H4 (cell line): ENCODE results near the gene RAB10. TPM values are rescaled to one million over a fixed set of nuclear protein-coding genes. Genes with fewer than 3 reads are reported as not detected.
"Not testable (repeated sequence)": the region's sequence is repeated elsewhere in the genome, so short reads cannot be mapped to it uniquely, and the experiment has no call there.

Experiments used
- DNase-seq: peaks from one replicate; pipeline ENCODE4 v3.0.0-alpha.2; 2015; ENCODE audit warnings: low spot score
- total RNA-seq: library from RNA; depleted of rRNA; stranded (reverse); fragments of >200 nt; shearing (Covaris generic); gene quantifications from 2 replicates; pipeline ENCODE4 v1.2.3, GENCODE V29; 2014

Gene RAB10
- total RNA-seq, 1 experiment from 2014 or later = 61.1 TPM

DNA sequence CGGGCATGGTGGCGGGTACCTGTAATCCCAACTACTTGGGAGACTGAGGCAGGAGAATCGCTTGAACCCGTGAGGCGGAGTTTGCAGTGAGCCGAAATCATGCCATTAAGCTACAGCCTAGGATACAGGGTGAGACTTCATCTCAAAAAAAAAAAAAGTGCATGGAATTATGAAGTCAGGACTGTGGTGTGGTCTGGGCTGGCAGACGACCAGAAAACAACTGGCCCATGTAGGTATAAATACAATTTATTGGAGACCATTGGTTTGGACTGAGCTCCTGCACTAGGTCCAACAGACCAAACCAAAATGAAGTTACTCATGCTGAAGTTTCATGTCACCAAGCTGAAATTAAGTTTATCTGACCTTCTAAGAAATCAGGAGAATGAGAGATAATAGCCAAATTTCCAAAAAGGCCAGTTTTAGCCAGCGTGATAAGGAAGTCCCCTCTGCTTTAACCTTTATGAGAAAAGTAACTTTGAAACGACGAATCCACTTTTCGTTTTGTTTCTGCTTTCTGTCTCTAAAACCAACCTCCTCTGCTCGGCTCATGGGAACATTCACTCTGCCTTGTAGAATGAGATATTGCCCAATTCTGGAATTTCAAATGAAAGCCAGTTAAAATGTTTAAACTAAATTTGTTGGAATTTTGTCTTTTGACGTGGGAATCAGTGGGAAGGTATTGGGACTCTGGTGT is 17.7 kb upstream of the RAB10 start:
- no peak for DNase-seq

DNA sequence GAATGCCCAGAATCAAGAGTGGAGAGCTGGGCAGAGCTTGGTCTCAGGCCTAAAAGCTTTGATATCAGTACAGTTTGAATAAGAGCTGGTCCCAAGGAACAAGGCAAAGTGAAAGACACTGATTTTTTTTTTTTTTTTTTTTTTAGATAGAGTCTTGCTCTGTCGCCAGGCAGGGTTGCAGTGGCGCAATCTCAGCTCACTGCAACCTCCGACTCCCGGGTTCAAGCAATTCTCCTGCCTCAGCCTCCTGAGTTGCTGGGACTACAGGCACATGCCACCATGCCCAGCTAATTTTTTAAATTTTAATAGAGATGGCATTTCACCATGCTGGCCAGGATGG is 17.2 kb upstream of the RAB10 start:
- DNase-seq = not testable (repeated sequence)

DNA sequence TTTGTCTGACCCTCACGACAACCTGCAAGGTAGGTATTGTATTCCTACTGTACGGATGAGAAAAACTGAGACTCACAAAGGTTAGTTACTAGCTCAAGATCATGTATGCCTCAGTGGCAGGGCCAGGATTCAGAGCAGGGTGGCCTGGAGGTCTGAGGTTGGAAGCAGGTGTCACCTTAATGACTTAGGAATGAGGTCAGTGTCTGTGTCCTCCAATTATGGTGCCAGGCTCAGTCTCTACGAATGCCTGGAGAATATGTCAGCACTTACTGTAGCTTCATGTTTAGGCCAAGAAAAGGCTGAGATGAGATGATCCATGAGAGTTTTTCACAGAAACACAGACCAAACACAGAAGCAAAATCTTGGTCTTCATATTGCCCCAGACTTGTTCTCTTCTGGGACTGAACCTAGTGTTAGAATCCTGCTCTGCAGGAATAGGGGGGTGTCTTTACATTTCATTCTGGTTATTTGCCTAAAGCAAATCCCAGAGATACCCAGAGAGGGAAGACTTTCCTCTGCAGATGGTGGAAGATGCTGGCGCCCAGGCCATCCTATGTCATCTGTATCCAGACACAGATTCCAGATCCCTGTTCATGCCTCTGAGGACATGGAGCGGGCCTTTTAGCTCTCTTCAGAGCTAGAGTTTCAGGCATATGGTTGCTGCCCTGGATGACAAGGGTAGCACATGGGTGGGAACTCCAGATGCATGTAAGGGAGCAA is 16.3 kb upstream of the RAB10 start:
- DNase-seq = no peak

DNA sequence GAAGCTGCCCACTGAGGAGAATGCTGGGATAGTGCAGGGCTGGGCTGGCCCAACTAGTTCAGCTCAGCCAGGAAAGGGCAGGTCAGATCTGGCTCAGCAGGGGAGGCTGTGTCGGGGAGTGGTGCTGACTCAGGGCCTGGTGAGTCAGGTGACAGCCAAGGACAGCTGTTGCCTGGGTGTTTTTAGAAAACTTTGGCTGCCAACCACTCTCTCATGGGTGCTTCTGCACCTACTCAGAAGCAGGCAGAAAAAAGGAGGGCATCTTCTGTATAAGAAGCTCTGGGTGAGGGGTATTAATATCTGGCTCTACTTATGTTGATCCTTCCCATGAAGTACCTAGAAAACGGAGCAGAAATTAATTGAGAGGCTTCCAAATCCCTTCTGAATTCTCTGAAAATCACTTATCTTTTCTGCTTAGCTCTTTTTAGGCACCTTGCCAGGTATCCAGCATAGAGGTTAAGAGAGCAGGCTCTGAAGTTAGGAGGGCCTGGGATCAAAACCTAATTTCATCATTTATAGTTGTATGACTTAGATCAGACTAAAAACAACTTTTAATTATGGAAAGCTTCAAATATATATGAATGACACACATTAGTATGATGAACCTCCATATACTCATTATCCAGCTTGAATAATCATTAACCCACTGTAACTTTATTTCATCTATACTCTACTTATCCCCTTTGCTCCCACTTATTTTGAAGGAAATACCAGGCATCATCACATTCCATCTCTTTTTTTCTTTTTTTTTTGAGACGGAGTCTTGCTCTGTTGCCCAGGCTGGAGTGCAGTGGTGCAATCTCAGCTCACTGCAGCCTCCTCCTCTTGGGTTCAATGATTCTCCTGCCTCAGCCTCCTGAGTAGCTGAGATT is 15.5 kb upstream of the RAB10 start:
- DNase-seq = peak; percentile 68

DNA sequence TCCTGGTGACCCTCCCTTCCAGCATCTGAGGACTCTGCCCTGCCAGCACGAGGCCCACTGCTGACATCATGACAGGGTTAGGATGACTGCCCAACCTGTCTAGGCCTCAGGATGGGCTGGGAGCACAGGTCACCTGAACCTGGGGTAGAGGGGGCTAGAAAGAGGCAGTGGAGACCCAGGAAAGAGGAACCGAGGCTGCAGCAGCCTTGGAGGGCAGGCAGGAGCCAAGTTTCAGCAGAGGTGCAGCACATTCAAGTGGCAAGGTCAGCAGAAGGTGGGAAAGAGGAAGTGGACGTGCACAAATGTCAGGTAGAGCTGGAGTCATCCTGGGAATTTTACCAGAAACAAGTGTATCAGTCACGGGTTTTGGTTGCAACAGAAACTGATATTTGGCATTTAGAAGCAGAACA is 13.6 kb upstream of the RAB10 start:
- DNase-seq = no peak

DNA sequence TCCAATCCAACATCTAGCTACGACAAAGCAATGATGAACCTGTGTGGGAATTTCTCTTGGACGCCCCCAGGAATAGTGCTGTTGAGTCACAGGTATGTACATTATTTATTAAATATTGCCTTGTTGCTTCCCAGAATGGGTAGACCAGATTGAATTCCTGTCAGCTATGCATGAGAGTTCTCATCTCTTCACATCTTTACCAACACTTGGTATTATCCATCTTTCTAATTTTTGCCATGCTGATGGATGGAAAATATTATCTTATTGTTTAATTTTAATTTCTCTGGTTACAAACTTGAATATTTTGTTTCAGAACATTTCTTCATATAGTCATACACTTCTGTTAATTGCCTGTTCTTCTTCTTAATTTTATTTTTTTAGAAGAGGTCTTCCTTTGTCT is 9.6 kb upstream of the RAB10 start:
- DNase-seq = no peak

DNA sequence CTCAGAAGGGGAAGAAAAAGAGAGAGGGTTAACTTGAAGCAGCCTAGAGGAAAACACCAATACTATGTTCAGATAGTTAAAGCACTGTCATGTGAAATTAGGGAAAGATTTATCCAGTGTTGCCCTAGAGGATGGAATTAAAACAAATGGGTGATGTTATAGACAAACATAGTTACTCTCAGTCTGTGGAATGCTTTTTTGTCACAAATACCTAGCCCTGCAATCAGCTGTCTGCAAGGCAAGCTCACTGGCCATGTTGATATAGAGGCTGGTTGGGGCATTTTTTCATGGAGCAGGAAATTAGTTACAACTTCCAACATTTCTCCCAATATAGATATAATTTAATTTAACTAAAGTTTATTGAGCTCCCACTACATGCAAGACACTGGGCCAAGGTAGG is 8.4 kb upstream of the RAB10 start:
- no peak for DNase-seq

DNA sequence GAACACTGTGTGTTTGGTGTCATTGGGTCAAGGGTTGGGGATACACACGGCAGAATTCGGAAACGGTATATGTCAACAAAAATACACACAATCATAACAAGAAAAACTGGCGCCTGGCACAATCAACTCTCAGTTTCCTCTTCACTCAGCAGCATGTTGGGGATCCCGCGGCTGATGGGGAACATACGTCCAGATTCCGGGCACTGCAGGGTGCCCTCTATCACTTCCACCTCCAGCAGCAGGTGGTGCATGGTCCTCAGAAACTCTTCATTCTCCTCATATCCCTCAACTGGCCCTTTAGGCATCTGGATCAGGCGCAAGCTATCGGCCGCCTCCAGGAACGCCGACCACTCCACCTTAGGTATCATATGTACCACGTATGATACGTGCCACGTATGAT is 5.8 kb upstream of the RAB10 start:
- DNase-seq = not testable (repeated sequence)

DNA sequence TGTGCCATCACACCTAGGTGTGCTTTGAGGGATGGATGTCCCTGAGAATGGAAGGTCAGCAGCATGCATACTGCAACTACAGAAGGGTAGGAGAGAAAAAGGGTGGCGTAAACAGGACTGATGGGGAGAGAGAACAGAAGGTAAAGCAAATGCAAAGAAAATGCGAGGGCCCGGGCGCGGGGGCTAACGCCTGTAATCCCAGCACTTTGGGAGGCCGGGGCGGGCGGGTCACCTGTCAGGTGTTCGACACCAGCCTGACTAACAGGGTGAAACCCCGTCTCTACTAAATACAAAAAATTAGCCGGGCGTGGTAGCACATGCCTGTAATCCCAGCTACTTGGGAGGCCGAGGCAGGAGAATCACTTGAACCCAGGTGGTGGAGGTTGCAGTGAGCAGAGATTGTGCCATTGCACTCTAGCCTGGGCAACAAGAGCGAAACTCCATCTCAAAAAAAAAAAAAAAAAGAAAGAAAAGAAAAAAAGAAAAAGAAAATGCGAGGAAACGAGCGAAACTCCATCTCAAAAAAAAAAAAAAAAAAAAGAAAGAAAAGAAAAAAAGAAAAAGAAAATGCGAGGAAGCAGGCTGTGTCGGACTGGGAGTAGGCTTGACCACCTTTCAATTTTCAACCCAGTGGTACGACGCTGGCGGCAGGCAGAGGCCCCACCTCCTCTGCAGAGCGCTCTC is 1.2 kb upstream of the RAB10 start:
- DNase-seq = not testable (repeated sequence)

DNA sequence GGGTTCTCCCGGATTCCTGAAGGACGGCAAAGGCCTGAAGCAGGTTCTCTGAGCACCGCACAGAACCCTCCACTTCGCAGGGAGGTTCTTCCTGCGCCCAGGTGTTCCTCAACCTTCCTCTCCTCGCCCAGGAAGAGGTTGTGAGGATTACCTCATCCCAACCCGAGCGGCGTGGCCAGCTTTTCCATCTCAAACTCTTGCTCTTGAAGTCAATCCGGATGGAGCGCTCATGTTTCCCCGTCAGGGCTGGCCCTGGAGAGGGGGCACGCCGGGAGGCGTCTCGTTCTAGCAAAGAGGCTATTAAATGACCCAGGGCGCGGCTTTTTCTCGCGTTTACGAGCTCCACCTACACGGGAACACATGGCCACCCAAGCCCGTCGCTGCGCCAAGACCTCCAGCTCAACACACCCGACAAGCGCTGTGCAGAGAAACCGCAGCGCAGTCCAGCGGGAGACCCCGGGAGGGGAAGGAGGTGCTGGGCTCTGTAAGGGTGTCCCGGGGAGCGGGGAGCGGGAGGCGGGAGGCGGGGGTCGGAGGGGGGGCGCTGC is 540 bp upstream of the RAB10 start:
- DNase-seq = peak; percentile 57

DNA sequence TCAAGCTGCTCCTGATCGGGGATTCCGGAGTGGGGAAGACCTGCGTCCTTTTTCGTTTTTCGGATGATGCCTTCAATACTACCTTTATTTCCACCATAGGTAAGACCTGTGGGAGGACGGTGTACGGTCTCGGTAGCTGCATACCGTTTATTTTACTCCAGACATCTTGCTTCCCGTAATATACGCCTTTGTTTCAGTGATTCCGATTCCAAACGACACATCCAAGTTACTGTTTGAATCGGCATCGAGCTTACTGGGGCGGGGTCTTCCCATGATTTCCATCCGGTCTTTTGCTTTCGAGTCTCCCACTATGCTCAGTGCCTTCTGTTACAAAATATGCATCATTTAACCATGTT is 731 bp downstream of the RAB10 start:
- no peak for DNase-seq

DNA sequence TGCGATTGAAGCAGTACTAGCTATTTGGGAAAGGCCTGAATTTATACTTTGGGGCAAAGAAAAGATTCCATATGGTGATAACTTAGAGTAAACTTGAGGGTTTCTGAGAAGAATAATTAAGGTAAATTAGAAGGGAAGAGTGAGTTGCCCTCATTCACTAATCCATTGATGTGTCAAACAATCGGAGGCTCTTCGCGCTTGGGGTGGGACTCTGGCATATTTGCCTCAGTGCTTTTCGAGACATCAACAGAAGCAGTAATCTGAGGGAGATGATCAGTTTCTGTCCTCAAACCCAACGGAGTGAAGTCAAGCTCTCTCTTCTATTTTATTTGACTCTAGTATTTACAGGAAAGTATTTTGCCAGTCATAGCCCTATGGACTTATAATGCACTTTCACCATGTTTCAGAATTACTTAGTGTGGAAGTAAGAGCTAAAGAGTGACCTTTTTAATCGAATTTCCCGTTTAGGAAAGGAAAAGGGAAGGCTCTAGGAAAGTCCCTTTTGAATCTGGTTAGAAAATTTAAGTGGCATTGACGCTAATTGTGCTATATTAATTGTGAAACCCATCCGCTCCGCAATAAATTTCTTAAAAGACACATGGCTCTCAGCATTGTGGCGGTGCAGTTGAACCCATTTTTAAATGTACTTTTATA is 1.3 kb downstream of the RAB10 start:
- no peak for DNase-seq

DNA sequence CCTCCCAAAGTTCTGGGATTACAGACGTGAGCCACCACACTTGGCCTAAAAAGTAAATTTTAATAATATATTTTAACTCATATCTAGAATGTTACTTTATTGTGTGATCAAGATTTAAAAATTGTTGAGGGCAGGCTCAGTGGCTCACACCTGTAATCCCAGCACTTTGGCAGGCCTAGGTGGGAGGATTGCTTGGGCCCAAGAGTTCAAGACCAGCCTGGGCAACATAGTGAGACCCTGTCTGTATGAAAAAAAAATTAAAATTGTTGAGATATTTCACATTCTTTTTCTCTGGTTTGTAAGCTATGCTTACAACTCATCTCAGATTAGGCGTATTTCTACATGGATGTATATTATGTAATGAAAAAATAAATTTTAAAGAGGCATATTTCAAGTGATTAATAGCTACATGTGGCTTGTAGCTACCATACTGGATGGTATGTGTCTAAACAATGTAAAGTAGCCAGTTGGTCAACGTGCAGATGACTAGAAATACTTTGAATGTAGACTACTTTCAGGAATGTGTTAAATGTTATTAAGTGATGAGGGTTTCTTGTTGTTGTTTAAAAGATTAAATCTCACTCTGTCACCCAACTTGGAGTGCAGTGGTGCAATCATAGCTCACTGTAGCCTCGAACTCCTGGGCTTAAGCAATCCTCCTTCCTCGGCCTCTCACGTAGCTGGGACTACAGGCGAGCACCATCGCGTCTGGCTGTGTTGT is 5.9 kb downstream of the RAB10 start:
- DNase-seq = no peak

DNA sequence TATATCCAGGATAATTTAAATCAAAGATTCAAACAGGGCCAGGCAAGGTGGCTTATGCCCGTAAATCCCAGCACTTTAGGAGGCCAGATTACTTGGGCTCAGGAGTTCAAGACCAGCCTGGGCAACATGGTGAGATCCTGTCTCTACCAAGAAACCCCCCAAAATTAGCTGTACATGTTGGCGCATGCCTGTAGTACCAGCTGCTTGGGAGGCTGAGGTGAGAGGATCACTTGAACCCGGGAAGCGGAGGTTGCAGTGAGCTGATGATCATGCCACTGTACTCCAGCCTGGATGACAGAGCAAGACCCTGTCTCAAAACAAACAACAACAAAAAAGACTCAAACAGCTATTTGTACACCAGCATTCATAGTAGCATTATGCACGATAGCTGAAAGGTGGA is 9.2 kb downstream of the RAB10 start:
- no peak for DNase-seq

DNA sequence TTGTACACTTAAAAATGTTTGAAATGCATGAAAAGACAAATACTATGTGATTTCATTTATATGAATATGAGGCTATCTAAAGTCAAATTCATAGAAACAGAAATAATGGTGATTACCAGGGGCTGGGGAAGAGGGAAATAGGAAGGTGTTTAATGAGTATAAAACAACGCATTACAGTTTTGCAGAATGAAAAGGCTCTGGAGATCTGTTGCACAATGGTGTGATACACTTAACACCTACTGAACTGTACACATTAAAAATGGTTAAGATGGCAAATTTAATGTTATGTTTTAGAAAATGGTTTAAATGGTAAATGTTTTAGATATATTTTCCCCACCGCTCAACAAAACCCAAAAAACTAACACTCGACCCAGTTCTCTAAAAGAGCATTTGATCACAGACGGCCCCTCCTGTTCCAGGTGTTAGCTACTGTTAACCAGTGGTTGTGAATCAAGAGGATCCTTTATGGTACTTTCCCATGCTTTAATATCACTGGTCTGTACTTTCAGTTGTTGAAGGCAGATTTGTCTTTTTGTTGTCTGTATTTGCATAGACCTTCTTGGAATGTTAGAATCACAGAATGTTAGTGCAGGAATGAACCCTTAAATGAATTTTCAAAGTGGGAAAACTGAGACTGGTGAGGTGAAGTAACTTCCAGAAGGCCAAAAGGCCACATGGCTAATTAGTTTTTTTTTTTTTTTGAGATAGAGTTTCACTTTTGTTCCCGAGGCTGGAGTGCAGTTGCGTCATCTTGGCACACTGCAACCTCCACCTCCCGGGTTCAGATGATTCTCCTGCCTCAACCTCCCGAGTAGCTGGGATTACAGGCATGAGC is 10.2 kb downstream of the RAB10 start:
- DNase-seq = peak; percentile 14

DNA sequence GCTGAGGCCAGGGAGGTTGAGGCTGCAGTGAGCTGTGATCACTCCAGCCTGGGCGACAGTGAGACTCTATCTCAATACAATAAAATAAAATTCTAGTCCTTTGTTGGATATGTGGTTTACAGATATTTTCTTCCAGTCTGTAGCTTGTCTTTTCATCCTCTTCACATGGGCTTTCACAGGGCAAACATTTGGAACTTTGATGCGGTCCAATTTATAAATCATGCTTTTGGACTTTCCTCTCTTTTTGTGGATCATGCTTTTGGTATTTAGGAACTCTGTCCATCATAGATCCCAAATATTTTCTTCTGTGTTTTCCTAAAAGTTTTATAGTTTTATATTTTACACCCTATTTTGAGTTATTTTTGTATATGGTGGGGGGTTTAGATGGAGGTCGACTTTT is 14.9 kb downstream of the RAB10 start:
- DNase-seq = no peak

DNA sequence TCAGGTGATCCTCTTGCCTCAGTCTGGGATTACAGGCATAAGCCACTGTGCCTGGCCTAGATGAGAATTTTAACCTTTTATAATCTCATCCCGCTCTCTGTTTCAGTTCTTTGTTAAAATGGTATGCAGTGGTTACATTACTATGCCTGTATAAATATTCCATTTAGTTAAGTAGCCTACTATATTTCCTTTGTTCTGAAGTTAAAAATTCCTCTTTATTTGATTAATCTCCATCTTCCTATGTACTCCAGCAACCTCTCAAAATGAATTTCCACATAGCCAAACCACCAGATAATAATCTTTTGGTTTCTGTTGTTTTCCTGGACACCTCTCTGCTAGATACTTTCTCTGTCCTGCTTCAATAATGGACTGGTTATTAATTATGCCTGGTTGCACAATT is 15.8 kb downstream of the RAB10 start:
- no peak for DNase-seq

DNA sequence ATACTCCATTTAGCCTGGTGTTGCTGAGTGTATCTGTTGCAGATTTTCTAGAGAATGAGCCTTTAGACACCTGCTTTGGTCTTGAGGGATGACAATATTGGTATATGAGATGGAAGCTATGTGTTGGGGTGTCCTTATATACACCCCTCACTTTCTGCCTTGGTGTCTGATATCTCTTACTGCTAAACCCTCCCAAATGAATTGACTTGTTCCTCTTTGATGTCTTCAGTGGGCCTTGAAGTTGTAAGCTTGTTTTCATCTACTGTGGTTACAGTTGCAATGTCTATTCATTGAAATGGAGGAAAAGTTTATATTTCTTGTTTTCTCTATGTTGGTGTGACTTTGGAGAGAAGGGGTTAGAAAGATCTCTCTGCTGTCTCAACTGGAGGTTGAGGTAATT is 18.9 kb downstream of the RAB10 start:
- DNase-seq = no peak

DNA sequence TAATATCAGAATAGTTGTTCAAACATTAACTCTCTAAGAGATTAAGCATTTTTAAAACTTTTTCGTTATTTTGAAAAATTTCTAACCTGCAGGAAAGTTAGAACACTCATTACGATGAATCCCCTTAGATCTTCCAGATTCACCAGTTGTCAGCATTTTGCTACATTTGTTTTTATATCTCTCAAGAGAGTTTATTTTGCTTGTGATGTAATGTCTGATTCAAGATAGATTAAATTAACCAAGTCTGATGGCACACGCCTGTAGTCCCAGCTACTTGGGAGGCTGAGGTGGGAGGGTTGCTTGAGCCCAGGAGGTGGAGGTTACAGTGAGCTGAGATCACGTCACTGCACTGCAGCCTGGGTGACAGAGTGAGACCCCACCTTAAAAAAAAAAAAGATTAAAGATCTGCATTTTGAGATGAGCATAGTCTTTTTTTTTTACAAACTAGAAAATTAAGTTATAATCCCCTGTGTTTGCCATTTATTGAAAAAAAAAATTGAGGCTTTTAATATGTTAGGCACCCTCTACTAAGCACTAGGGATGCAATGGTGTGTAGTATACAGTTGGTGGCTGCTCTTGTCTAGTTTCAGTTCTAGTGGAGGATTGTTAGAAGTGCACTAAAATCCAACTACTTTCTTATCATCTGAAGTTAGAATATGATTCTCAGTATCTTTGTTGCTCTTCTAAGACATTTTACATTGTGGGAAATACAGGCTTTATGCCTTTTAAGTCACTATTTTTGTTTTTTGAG is 20.9 kb downstream of the RAB10 start:
- no peak for DNase-seq
